ENCODE data around the gene PACSIN2. TPM values are rescaled to one million over a fixed set of nuclear protein-coding genes. Genes with fewer than 3 reads are reported as not detected.
A peak's percentile ranks its signal among the peaks of the same experiment; 100 is the strongest.

PACSIN2 gene
- total and polyA plus RNA-seq, 8 donors, result 63.4 to 149 (median 66.2) TPM

GRCh38 chr22:42910221-42910942 is 104.6 kb downstream of the PACSIN2 start:
- peaks cover 20 to 70% of the 10 kb centered on the region in 2 donors for H3K4me1 ChIP-seq
- H3K36me3 ChIP-seq, result peaks cover 0 to 49% of the 10 kb centered on the region in 2 donors
- ATAC-seq, result no peak
- no peak overlapping the region for H3K4me3 ChIP-seq
- DNase-seq, result no peak
- no peak for TF ChIP-seq CTCF (IDR thresholded peaks at IDR 0.05)
- no peaks in the 10 kb centered on the region for H3K9me3 ChIP-seq
- H3K27me3 ChIP-seq, result no peaks in the 10 kb centered on the region
- no peak overlapping the region for H3K27ac ChIP-seq
- intact Hi-C loops (cut with DNase I), result no loop called here

- intact Hi-C loops (cut with DNase I), result no loop called here
- Histone ChIP-seq H3K4me3 (no peak overlapping the region), H3K36me3 (peaks cover 0 to 49% of the 10 kb centered on the region in 2 donors), H3K4me1 (peaks cover 23 to 71% of the 10 kb centered on the region in 2 donors), H3K9me3 (no peaks in the 10 kb centered on the region), H3K27ac (no peak overlapping the region), H3K27me3 (no peaks in the 10 kb centered on the region)
- ATAC-seq, result no peak
- no peak for DNase-seq
- no peak for TF ChIP-seq CTCF (IDR thresholded peaks at IDR 0.05)
These were observed 105.4 kb downstream of the PACSIN2 start for GRCh38 chr22:42909363-42910058.

GRCh38 chr22:42908374-42908746 is 106.6 kb downstream of the PACSIN2 start:
- Histone ChIP-seq H3K4me1 (peaks cover 23 to 66% of the 10 kb centered on the region in 2 donors), H3K27ac (peak overlapping the region; percentile 41 to 69), H3K36me3 (peaks cover 0 to 49% of the 10 kb centered on the region in 2 donors), H3K9me3 (no peaks in the 10 kb centered on the region), H3K4me3 (no peak overlapping the region), H3K27me3 (no peaks in the 10 kb centered on the region)
- ATAC-seq (no peak), DNase-seq (peak in 1 of 4 donors; percentile 55)
- intact Hi-C loops (cut with DNase I), result no loop called here
- no peak for TF ChIP-seq CTCF (IDR thresholded peaks at IDR 0.05)

- intact Hi-C loops (cut with DNase I), result no loop called here
- Histone ChIP-seq H3K27me3 (no peaks in the 10 kb centered on the region), H3K4me3 (no peak overlapping the region), H3K4me1 (peaks cover 23 to 62% of the 10 kb centered on the region in 2 donors), H3K9me3 (no peaks in the 10 kb centered on the region), H3K27ac (peak overlapping the region; percentile 41 to 69), H3K36me3 (peaks cover 0 to 49% of the 10 kb centered on the region in 2 donors)
- DNase-seq (no peak), ATAC-seq (peak; percentile 60)
- no peak for TF ChIP-seq CTCF (IDR thresholded peaks at IDR 0.05)
These were observed 107.3 kb downstream of the PACSIN2 start for GRCh38 chr22:42907404-42908373.

Data from left lung (tissue), 10 donors.